HepG2 (cell line): ENCODE measurements around the gene THRB. TPM values are rescaled to one million over a fixed set of nuclear protein-coding genes. Genes with fewer than 3 reads are reported as not detected.

ENCODE experiments used
- ATAC-seq: fragments of 200-7000 bp; cut with Tn5 transposase; 3 replicates; pipeline ENCODE4 v1.9.1; 2020; ENCODE audit warnings: mild to moderate bottlenecking, moderate library complexity
- BruUV-seq: library from RNA; stranded (reverse); fragments of 400-500 nt; replicated peaks from 2 replicates; lab custom pipeline; 2021; lab: Mats Ljungman, UMichigan
- CTCF ChIA-PET: fragments of 300-600 bp; formaldehyde crosslinking; extraction: SDS; loops from one replicate; lab custom pipeline; 2021; ENCODE audit warnings: low total read pairs, inconsistent platforms, low intra/inter-chr PET ratio; lab: Yijun Ruan, JAX
- POLR2A ChIA-PET: fragments of 350-600 bp; sonication (Branson Sonifier 250); formaldehyde crosslinking; loops from one replicate; lab custom pipeline; 2020; ENCODE audit warnings: antibody characterized with exemption, inconsistent platforms; lab: Yijun Ruan, JAX
- DNase-seq: peaks from one replicate; pipeline ENCODE4 v3.0.0-alpha.2; 2015; ENCODE audit warnings: low spot score
- FAIRE-seq: peaks from 3 replicates; lab custom pipeline; 2011; peaks lifted over from hg19 to GRCh38; lab: Jason Lieb, UNC
- H2AFZ ChIP-seq: one replicate; pipeline ENCODE4 v1.6.1; 2011; ENCODE audit warnings: low read length, inconsistent platforms
- H3K27ac ChIP-seq: fragments of 300-600 bp; 3 replicates; pipeline ENCODE4 v1.8.0; 2011; ENCODE audit warnings: mixed run types, mild to moderate bottlenecking, mixed read lengths, low read length, inconsistent platforms; ENCODE audit not compliant: insufficient read depth; ENCODE audit errors: extremely low read length
- H3K27me3 ChIP-seq, 2 experiments: fragments of 200-600 bp in 1 of 2; 2 replicates in 1 of 2; 3 replicates in 1 of 2; pipeline versions ENCODE4 v1.6.0 to v1.8.0; 2011; ENCODE audit warnings: low read length in 2 of 2, mild to moderate bottlenecking in 2 of 2, moderate library complexity in 2 of 2, inconsistent platforms in 1 of 2; ENCODE audit not compliant: insufficient read depth in 2 of 2, control insufficient read depth in 1 of 2
- H3K36me3 ChIP-seq, 2 experiments: fragments of 200-600 bp in 1 of 2; replicated peaks in 1 of 2; 2 replicates in 1 of 2; 3 replicates in 1 of 2; pipeline versions ENCODE4 v1.5.1 to v1.8.0; 2011; ENCODE audit warnings: low read length in 2 of 2, inconsistent platforms in 1 of 2; ENCODE audit not compliant: insufficient read depth in 2 of 2, control insufficient read depth in 1 of 2
- H3K4me1 ChIP-seq: 2 replicates; pipeline ENCODE4 v1.5.1; 2012; ENCODE audit warnings: low read length, inconsistent platforms; ENCODE audit not compliant: insufficient read depth
- H3K4me2 ChIP-seq: 2 replicates; pipeline ENCODE4 v1.6.0; 2011; ENCODE audit warnings: low read depth, low read length, inconsistent platforms
- H3K4me3 ChIP-seq, 3 experiments: fragments of 200-600 bp in 1 of 3; sonication (generic), shearing (Covaris generic) in 1 of 3; replicated peaks in 1 of 3; 2 replicates each; pipeline ENCODE4 v1.5.1; 2011 to 2016; ENCODE audit warnings: low read length in 3 of 3, inconsistent platforms in 2 of 3, low read depth in 2 of 3, mild to moderate bottlenecking in 2 of 3, control low read depth in 1 of 3, mixed read lengths in 1 of 3; ENCODE audit not compliant: insufficient read depth in 1 of 3
- H3K79me2 ChIP-seq: one replicate; pipeline ENCODE4 v1.6.1; 2011; ENCODE audit warnings: low read length, inconsistent platforms; ENCODE audit not compliant: insufficient read depth
- H3K9ac ChIP-seq: 2 replicates; pipeline ENCODE4 v1.6.0; 2011; ENCODE audit warnings: mild to moderate bottlenecking, low read depth, low read length, inconsistent platforms; ENCODE audit not compliant: insufficient read depth
- H3K9me3 ChIP-seq: 2 replicates; pipeline ENCODE4 v1.5.1; 2012; ENCODE audit warnings: mild to moderate bottlenecking, low read length
- H4K20me1 ChIP-seq: 2 replicates; pipeline ENCODE4 v1.6.0; 2011; ENCODE audit warnings: inconsistent platforms, mild to moderate bottlenecking, low read length, moderate library complexity; ENCODE audit not compliant: insufficient read depth
- DDIT3 ChIP-seq: sonication (generic); formaldehyde crosslinking; IDR thresholded peaks from 2 replicates; pipeline ENCODE4 v1.4.0; 2020; ENCODE audit warnings: mild to moderate bottlenecking, missing genetic modification reagents
- FOXP4 ChIP-seq: sonication (generic); formaldehyde crosslinking; IDR thresholded peaks from 2 replicates; pipeline ENCODE4 v1.4.0; 2020; ENCODE audit warnings: missing genetic modification reagents
- HMGXB4 ChIP-seq, 2 experiments: sonication (generic) in 1 of 2; formaldehyde crosslinking in 1 of 2; IDR thresholded peaks; 2 replicates each; pipeline versions ENCODE4 v1.4.0 to v1.6.1; 2018 to 2020; ENCODE audit warnings: missing genetic modification reagents in 2 of 2, borderline replicate concordance in 1 of 2, low read depth in 1 of 2, mild to moderate bottlenecking in 1 of 2, missing biosample characterization in 1 of 2
- KLF13 ChIP-seq: sonication (generic); formaldehyde crosslinking; IDR thresholded peaks from 2 replicates; pipeline ENCODE4 v1.4.0; 2020; ENCODE audit warnings: mild to moderate bottlenecking, missing genetic modification reagents
- TARDBP ChIP-seq: sonication (generic); formaldehyde crosslinking; IDR thresholded peaks from 2 replicates; pipeline ENCODE4 v1.8.0; 2022; ENCODE audit warnings: mild to moderate bottlenecking, missing genetic modification reagents
- TCF12 ChIP-seq, 2 experiments: fragments of 450-650 bp in 1 of 2; sonication (generic) in 1 of 2; formaldehyde crosslinking in 1 of 2; IDR thresholded peaks; 2 replicates each; pipeline versions ENCODE4 v1.6.1 to v1.8.0; 2017 to 2022; ENCODE audit warnings: antibody characterized with exemption in 1 of 2, mild to moderate bottlenecking in 1 of 2, missing genetic modification reagents in 1 of 2, moderate library complexity in 1 of 2
- ZBTB25 ChIP-seq: IDR thresholded peaks from 2 replicates; pipeline ENCODE4 v1.6.1; 2018; ENCODE audit warnings: missing genetic modification reagents
- ZNF407 ChIP-seq: sonication (generic); formaldehyde crosslinking; IDR thresholded peaks from one replicate; pipeline ENCODE4 v1.5.1; 2020; ENCODE audit warnings: mild to moderate bottlenecking, missing genetic modification reagents; ENCODE audit errors: not compliant biosample characterization
- WGBS: methylation state at CpG from one replicate; pipeline ENCODE4 v1.1.6; 2017; ENCODE audit warnings: low lambda C conversion rate; 5-methylcytosine and 5-hydroxymethylcytosine counted together
- in situ Hi-C: cut with HindIII; loops from 2 replicates; pipeline ENCODE4 v1.10.0; 2017; ENCODE audit warnings: low pct_unique_long_range_greater_than_20kb; ENCODE audit not compliant: extremely low pct_ligation_motif_present
- intact Hi-C: fragments of 100-400 bp; cut with micrococcal nuclease; formaldehyde crosslinking; loops from one replicate; pipeline ENCODE4 v1.10.0; 2022; ENCODE audit not compliant: unreplicated experiment
- polyA plus RNA-seq, 8 experiments: library from polyadenylated mRNA; depleted of rRNA in 3 of 8; stranded (reverse) in 7 of 8; unstranded in 1 of 8; fragments of >200 nt; fragmentation: Illumina TruSeq in 4 of 8; extraction: Trizol in 4 of 8; gene quantifications; 2 replicates each; pipeline versions ENCODE4 v1.2.1 to v1.2.3, GENCODE V29; 2011 to 2016; ENCODE audit warnings: low read depth in 4 of 8, missing spikeins in 1 of 8, mixed read lengths in 1 of 8; ENCODE audit not compliant: insufficient read depth in 1 of 8
- total RNA-seq, 5 experiments: library from RNA; depleted of rRNA; stranded (reverse); fragments of >200 nt; fragmentation: Illumina TruSeq; extraction: Trizol; gene quantifications; 2 replicates each; pipeline ENCODE4 v1.2.3, GENCODE V29; 2016; ENCODE audit warnings: low read depth in 1 of 5

The THRB gene
- total and polyA plus RNA-seq, 2 of the 13 experiments (the other 11 are each of a cell fraction or from before 2014, with no cell fraction given), result 4.7 to 22.7 TPM

- in situ Hi-C loops, result no loop called here
- no peaks in the 10 kb centered on the region for H3K36me3 ChIP-seq
- no peaks in the 10 kb centered on the region for H3K79me2 ChIP-seq
- ATAC-seq (no peak), DNase-seq (no peak), FAIRE-seq (no peak)
- H2AFZ ChIP-seq, result no peak overlapping the region
- H4K20me1 ChIP-seq, result no peaks in the 10 kb centered on the region
- H3K9ac ChIP-seq, result no peak overlapping the region
- 98% methylated on average over 2 of the region's 2 CpGs for WGBS
- no peak overlapping the region for H3K4me2 ChIP-seq
- H3K4me3 ChIP-seq, result no peak overlapping the region
- H3K9me3 ChIP-seq, result no peaks in the 10 kb centered on the region
- TSS peak; percentile 22 for BruUV-seq
- POLR2A ChIA-PET, result no interaction called here
- H3K27ac ChIP-seq, result no peak overlapping the region
- intact Hi-C loops, result no loop called here
- no peaks in the 10 kb centered on the region for H3K4me1 ChIP-seq
- H3K27me3 ChIP-seq, result no peaks in the 10 kb centered on the region
- CTCF ChIA-PET, result no interaction called here
- TF ChIP-seq DDIT3 (CRISPR knock-in tag) (no peak), TARDBP (CRISPR knock-in tag) (no peak), ZNF407 (CRISPR knock-in tag) (no peak), FOXP4 (CRISPR knock-in tag) (no peak), TCF12 (IDR thresholded peaks at IDR 0.05) (no peak), TCF12 (CRISPR knock-in tag; IDR thresholded peaks at IDR 0.05) (no peak), ZBTB25 (no peak), HMGXB4 (CRISPR knock-in tag; IDR thresholded peaks at IDR 0.05; ENCODE audit: borderline replicate concordance in 1 of 2, low read depth in 1 of 2) (no peak), KLF13 (CRISPR knock-in tag) (no peak)
Measured at GRCh38 chr3:24202071-24202470, 292.6 kb downstream of the THRB start.
